IPS-15b (cell line): ENCODE results near the gene JAKMIP1.
"Not testable (repeated sequence)": the region's sequence is repeated elsewhere in the genome, so short reads cannot be mapped to it uniquely, and the experiment has no call there.

ENCODE experiments used
- H3K27me3 ChIP-seq: one replicate; pipeline ENCODE4 v1.6.1; 2013; ENCODE audit warnings: low read length; ENCODE audit not compliant: control insufficient read depth, insufficient read depth
- H3K36me3 ChIP-seq: one replicate; pipeline ENCODE4 v1.6.1; 2013; ENCODE audit warnings: low read length; ENCODE audit not compliant: control insufficient read depth, insufficient read depth
- H3K4me1 ChIP-seq: one replicate; pipeline ENCODE4 v1.6.1; 2013; ENCODE audit warnings: mild to moderate bottlenecking, low read length; ENCODE audit not compliant: control insufficient read depth, insufficient read depth
- H3K4me3 ChIP-seq: one replicate; pipeline ENCODE4 v1.5.1; 2013; ENCODE audit warnings: low read depth, low read length
- H3K9ac ChIP-seq: one replicate; pipeline ENCODE4 v1.6.1; 2013; ENCODE audit warnings: low read depth, mild to moderate bottlenecking, low read length
- H3K9me3 ChIP-seq: one replicate; pipeline ENCODE4 v1.6.1; 2013; ENCODE audit warnings: mild to moderate bottlenecking, low read length; ENCODE audit not compliant: control insufficient read depth, insufficient read depth

Gene JAKMIP1

GRCh38 chr4:6147441-6147840 lies 52.9 kb downstream of the JAKMIP1 start:
- Histone ChIP-seq H3K36me3 (no peaks in the 10 kb centered on the region), H3K4me1 (no peaks in the 10 kb centered on the region), H3K9ac (no peak overlapping the region), H3K4me3 (no peak overlapping the region), H3K9me3 (no peaks in the 10 kb centered on the region), H3K27me3 (no peaks in the 10 kb centered on the region)

GRCh38 chr4:6143603-6144181 lies 56.7 kb downstream of the JAKMIP1 start:
- Histone ChIP-seq H3K4me3 (no peak overlapping the region), H3K36me3 (no peaks in the 10 kb centered on the region), H3K9me3 (no peaks in the 10 kb centered on the region), H3K9ac (no peak overlapping the region), H3K27me3 (no peaks in the 10 kb centered on the region), H3K4me1 (no peaks in the 10 kb centered on the region)

GRCh38 chr4:6142935-6143602 lies 57.3 kb downstream of the JAKMIP1 start:
- Histone ChIP-seq H3K27me3 (no peaks in the 10 kb centered on the region), H3K9ac (no peak overlapping the region), H3K9me3 (no peaks in the 10 kb centered on the region), H3K36me3 (no peaks in the 10 kb centered on the region), H3K4me3 (no peak overlapping the region), H3K4me1 (no peaks in the 10 kb centered on the region)

- no peaks in the 10 kb centered on the region for H3K27me3 ChIP-seq
- no peaks in the 10 kb centered on the region for H3K36me3 ChIP-seq
- no peak overlapping the region for H3K9ac ChIP-seq
- H3K4me3 ChIP-seq: no peak overlapping the region
- no peaks in the 10 kb centered on the region for H3K4me1 ChIP-seq
- H3K9me3 ChIP-seq: no peaks in the 10 kb centered on the region
Measured at GRCh38 chr4:6142511-6142910, 57.8 kb downstream of the JAKMIP1 start.

- no peaks in the 10 kb centered on the region for H3K9me3 ChIP-seq
- H3K4me3 ChIP-seq: no peak overlapping the region
- no peaks in the 10 kb centered on the region for H3K27me3 ChIP-seq
- H3K4me1 ChIP-seq: no peaks in the 10 kb centered on the region
- H3K36me3 ChIP-seq: no peaks in the 10 kb centered on the region
- no peak overlapping the region for H3K9ac ChIP-seq
Measured at GRCh38 chr4:6141554-6141953, 58.8 kb downstream of the JAKMIP1 start.

- not testable (repeated sequence) for H3K4me1 ChIP-seq, H3K36me3 ChIP-seq, H3K4me3 ChIP-seq, H3K9ac ChIP-seq, H3K27me3 ChIP-seq, H3K9me3 ChIP-seq
Measured at GRCh38 chr4:6141021-6141420, 59.3 kb downstream of the JAKMIP1 start.

- Histone ChIP-seq H3K36me3 (no peaks in the 10 kb centered on the region), H3K4me3 (no peak overlapping the region), H3K9ac (no peak overlapping the region), H3K4me1 (no peaks in the 10 kb centered on the region), H3K27me3 (no peaks in the 10 kb centered on the region), H3K9me3 (no peaks in the 10 kb centered on the region)
Measured at GRCh38 chr4:6137747-6138135, 62.6 kb downstream of the JAKMIP1 start.

- Histone ChIP-seq H3K27me3 (no peaks in the 10 kb centered on the region), H3K9ac (no peak overlapping the region), H3K4me3 (no peak overlapping the region), H3K9me3 (no peaks in the 10 kb centered on the region), H3K4me1 (no peaks in the 10 kb centered on the region), H3K36me3 (no peaks in the 10 kb centered on the region)
Measured at GRCh38 chr4:6137027-6137746, 63.2 kb downstream of the JAKMIP1 start.

- Histone ChIP-seq H3K9ac (no peak overlapping the region), H3K36me3 (no peaks in the 10 kb centered on the region), H3K27me3 (no peaks in the 10 kb centered on the region), H3K9me3 (no peaks in the 10 kb centered on the region), H3K4me3 (no peak overlapping the region), H3K4me1 (no peaks in the 10 kb centered on the region)
Measured at GRCh38 chr4:6134612-6135220, 65.6 kb downstream of the JAKMIP1 start.

- Histone ChIP-seq H3K27me3 (no peaks in the 10 kb centered on the region), H3K4me3 (no peak overlapping the region), H3K9me3 (no peaks in the 10 kb centered on the region), H3K4me1 (no peaks in the 10 kb centered on the region), H3K9ac (no peak overlapping the region), H3K36me3 (no peaks in the 10 kb centered on the region)
Measured at GRCh38 chr4:6132716-6133115, 67.6 kb downstream of the JAKMIP1 start.

GRCh38 chr4:6128221-6128850 lies 72.0 kb downstream of the JAKMIP1 start:
- Histone ChIP-seq H3K9ac (no peak overlapping the region), H3K4me3 (no peak overlapping the region), H3K9me3 (no peaks in the 10 kb centered on the region), H3K36me3 (no peaks in the 10 kb centered on the region), H3K4me1 (no peaks in the 10 kb centered on the region), H3K27me3 (no peaks in the 10 kb centered on the region)
